H9 (cell line): ENCODE data around the gene PROKR1. TPM values are rescaled to one million over a fixed set of nuclear protein-coding genes. Genes with fewer than 3 reads are reported as not detected.

Experiments
- DNase-seq: peaks from one replicate; pipeline ENCODE4 v3.0.0-alpha.2; 2017
- H2AFZ ChIP-seq: one replicate; pipeline ENCODE4 v1.6.1; 2013; ENCODE audit warnings: mild to moderate bottlenecking, low read length, control low read depth, moderate library complexity
- H2AK5ac ChIP-seq: 2 replicates; pipeline ENCODE4 v1.6.1; 2013; ENCODE audit warnings: low read length, control low read depth, mixed read lengths; ENCODE audit not compliant: insufficient read length
- H2BK120ac ChIP-seq: one replicate; pipeline ENCODE4 v1.6.1; 2013; ENCODE audit warnings: low read depth, mild to moderate bottlenecking, low read length, control low read depth, inconsistent platforms; ENCODE audit not compliant: poor library complexity, severe bottlenecking
- H2BK12ac ChIP-seq: 2 replicates; pipeline ENCODE4 v1.6.1; 2013; ENCODE audit warnings: low read length, control low read depth, mixed read lengths, low read depth; ENCODE audit not compliant: insufficient read length
- H2BK15ac ChIP-seq: 2 replicates; pipeline ENCODE4 v1.6.1; 2013; ENCODE audit warnings: low read depth, low read length, control low read depth
- H2BK20ac ChIP-seq: one replicate; pipeline ENCODE4 v1.6.1; 2013; ENCODE audit warnings: low read depth, mild to moderate bottlenecking, low read length, control low read depth, inconsistent platforms; ENCODE audit not compliant: poor library complexity, severe bottlenecking
- H2BK5ac ChIP-seq: 2 replicates; pipeline ENCODE4 v1.6.1; 2013; ENCODE audit warnings: low read length, control low read depth, mixed read lengths; ENCODE audit not compliant: insufficient read length
- H3K14ac ChIP-seq: 2 replicates; pipeline ENCODE4 v1.6.1; 2013; ENCODE audit warnings: low read length, control low read depth; ENCODE audit not compliant: insufficient read depth
- H3K18ac ChIP-seq: 2 replicates; pipeline ENCODE4 v1.6.1; 2013; ENCODE audit warnings: low read depth, mild to moderate bottlenecking, mixed read lengths, low read length, control low read depth; ENCODE audit not compliant: insufficient read length
- H3K23ac ChIP-seq: 2 replicates; pipeline ENCODE4 v1.6.1; 2013; ENCODE audit warnings: low read length, control low read depth, mixed read lengths, low read depth; ENCODE audit not compliant: insufficient read length
- H3K23me2 ChIP-seq: 2 replicates; pipeline ENCODE4 v1.6.1; 2013; ENCODE audit warnings: low read depth, mild to moderate bottlenecking, mixed read lengths, low read length, control low read depth; ENCODE audit not compliant: insufficient read length, poor library complexity, severe bottlenecking
- H3K27ac ChIP-seq: 2 replicates; pipeline ENCODE4 v1.5.1; 2013; ENCODE audit warnings: low read length, control low read depth, mixed read lengths, low read depth; ENCODE audit not compliant: insufficient read length
- H3K27me3 ChIP-seq: 2 replicates; pipeline ENCODE4 v1.6.1; 2013; ENCODE audit warnings: low read length, control low read depth, inconsistent platforms; ENCODE audit not compliant: insufficient read depth
- H3K4ac ChIP-seq: 2 replicates; pipeline ENCODE4 v1.6.1; 2013; ENCODE audit warnings: low read depth, mild to moderate bottlenecking, control low read depth, inconsistent platforms, low read length, moderate library complexity
- H3K4me1 ChIP-seq: 2 replicates; pipeline ENCODE4 v1.6.1; 2013; ENCODE audit warnings: low read length, control low read depth, inconsistent platforms; ENCODE audit not compliant: insufficient read depth
- H3K4me2 ChIP-seq: 2 replicates; pipeline ENCODE4 v1.6.1; 2013; ENCODE audit warnings: low read length, control low read depth, mixed read lengths; ENCODE audit not compliant: insufficient read length, insufficient read depth
- H3K56ac ChIP-seq: 2 replicates; pipeline ENCODE4 v1.6.1; 2013; ENCODE audit warnings: low read depth, mild to moderate bottlenecking, mixed read lengths, low read length, control low read depth; ENCODE audit not compliant: insufficient read length
- H3K79me1 ChIP-seq: 2 replicates; pipeline ENCODE4 v1.6.1; 2013; ENCODE audit warnings: low read depth, mild to moderate bottlenecking, moderate library complexity, low read length, control low read depth, inconsistent platforms; ENCODE audit not compliant: insufficient read depth, poor library complexity, severe bottlenecking
- H3K79me2 ChIP-seq: 2 replicates; pipeline ENCODE4 v1.6.1; 2013; ENCODE audit warnings: low read length, control low read depth, inconsistent platforms; ENCODE audit not compliant: insufficient read depth
- H3K9ac ChIP-seq: 2 replicates; pipeline ENCODE4 v1.6.1; 2013; ENCODE audit warnings: low read length, control low read depth, mixed read lengths; ENCODE audit not compliant: insufficient read length; ENCODE audit errors: extremely low read depth
- H3K9me3 ChIP-seq: one replicate; pipeline ENCODE4 v1.6.1; 2013; ENCODE audit warnings: low read depth, low read length, inconsistent platforms; ENCODE audit not compliant: control insufficient read depth
- H3T11ph ChIP-seq: one replicate; pipeline ENCODE4 v1.6.1; 2013; ENCODE audit warnings: mild to moderate bottlenecking, low read length, control low read depth, inconsistent platforms
- H4K20me1 ChIP-seq: one replicate; pipeline ENCODE4 v1.6.1; 2013; ENCODE audit not compliant: control insufficient read depth, insufficient read length, insufficient read depth
- H4K5ac ChIP-seq: 2 replicates; pipeline ENCODE4 v1.6.1; 2013; ENCODE audit warnings: low read depth, mild to moderate bottlenecking, mixed read lengths, low read length, control low read depth; ENCODE audit not compliant: insufficient read length
- H4K8ac ChIP-seq: replicated peaks from 2 replicates; pipeline ENCODE4 v1.6.1; 2013; ENCODE audit warnings: low read length, control low read depth, mixed read lengths, low read depth; ENCODE audit not compliant: insufficient read length
- H4K91ac ChIP-seq: 2 replicates; pipeline ENCODE4 v1.6.1; 2013; ENCODE audit warnings: low read depth, mild to moderate bottlenecking, moderate library complexity, mixed read lengths, low read length, control low read depth; ENCODE audit not compliant: insufficient read length
- H3K27ac Mint-ChIP-seq, 3 experiments: 2 replicates in 2 of 3; 3 replicates in 1 of 3; pipeline ENCODE4 v1.8.0; 2020 to 2021; ENCODE audit warnings: mixed read lengths in 3 of 3, mild to moderate bottlenecking in 1 of 3, moderate library complexity in 1 of 3
- H3K27me3 Mint-ChIP-seq: 2 replicates; pipeline ENCODE4 v1.8.0; 2021; ENCODE audit warnings: low read depth, mild to moderate bottlenecking, moderate library complexity, mixed read lengths
- H3K36me3 Mint-ChIP-seq, 3 experiments: 2 replicates in 2 of 3; 3 replicates in 1 of 3; pipeline ENCODE4 v1.8.0; 2020 to 2021; ENCODE audit warnings: low read depth in 3 of 3, mixed read lengths in 3 of 3; ENCODE audit not compliant: insufficient read depth in 1 of 3
- H3K4me1 Mint-ChIP-seq, 2 experiments: 2 replicates each; pipeline ENCODE4 v1.8.0; 2020; ENCODE audit warnings: mixed read lengths in 2 of 2
- H3K4me3 Mint-ChIP-seq, 2 experiments: 2 replicates in 1 of 2; 3 replicates in 1 of 2; pipeline ENCODE4 v1.8.0; 2020 to 2021; ENCODE audit warnings: mild to moderate bottlenecking in 2 of 2, mixed read lengths in 2 of 2, moderate library complexity in 1 of 2
- H3K9me3 Mint-ChIP-seq, 2 experiments: 2 replicates in 1 of 2; 3 replicates in 1 of 2; pipeline ENCODE4 v1.8.0; 2020; ENCODE audit warnings: mild to moderate bottlenecking in 2 of 2, mixed read lengths in 2 of 2, moderate library complexity in 1 of 2
- WGBS: extraction: QIAGEN DNeasy Blood & Tissue Kit; methylation state at CpG from one replicate; pipeline ENCODE4 v1.1.7; 2013; ENCODE audit warnings: missing lambda C conversion rate, low lambda C conversion rate, mixed read lengths; ENCODE audit not compliant: insufficient read length; ENCODE audit errors: extremely low coverage; 5-methylcytosine and 5-hydroxymethylcytosine counted together
- total RNA-seq: library from RNA; stranded (reverse); gene quantifications from 2 replicates; pipeline ENCODE4 v1.2.1, GENCODE V29; 2021
- TF ChIP-seq, protein P1 (sequence below): fragments of 200-600 bp; sonication (generic); conservative IDR thresholded peaks from 3 replicates; pipeline ENCODE4 v1.8.0; 2021; ENCODE audit warnings: antibody characterized with exemption, mild to moderate bottlenecking

The PROKR1 gene
- total RNA-seq, 1 experiment from 2014 or later, result 1.5 TPM

DNA sequence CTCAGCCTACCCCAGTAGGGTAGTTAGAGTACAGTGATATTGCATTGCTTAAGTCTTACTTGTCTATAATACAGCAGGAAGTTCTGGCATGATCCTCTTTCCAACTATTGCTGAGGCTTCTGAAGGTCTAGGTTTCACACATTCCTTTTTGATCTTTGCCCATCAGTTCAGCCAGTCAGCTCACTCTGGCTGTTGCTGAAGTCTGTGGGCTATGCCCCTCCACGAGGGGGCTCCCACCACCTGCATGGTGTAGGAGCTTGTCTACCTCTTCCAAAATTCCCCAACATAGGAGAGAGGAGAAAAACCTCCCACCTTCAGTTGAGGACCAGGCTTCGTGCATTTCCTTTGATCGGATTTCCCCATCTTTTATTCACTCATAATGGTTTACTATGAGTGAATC is 26.3 kb downstream of the PROKR1 start:
- Histone ChIP-seq H3K27me3 (no peaks in the 10 kb centered on the region), H3K4me1 (no peaks in the 10 kb centered on the region), H4K8ac (no peak overlapping the region), H2BK12ac (no peak overlapping the region), H3K23me2 (no peaks in the 10 kb centered on the region), H2BK5ac (no peak overlapping the region), H3K56ac (no peak overlapping the region), H2AK5ac (no peak overlapping the region), H3K79me2 (no peaks in the 10 kb centered on the region), H4K5ac (no peak overlapping the region), H4K20me1 (no peaks in the 10 kb centered on the region), H3K27ac (no peak overlapping the region), H2BK120ac (no peak overlapping the region), H3K9me3 (no peaks in the 10 kb centered on the region), H3K9ac (no peak overlapping the region), H2BK15ac (no peak overlapping the region), H3K4ac (no peak overlapping the region), H2BK20ac (no peak overlapping the region), H3T11ph (no peak overlapping the region), H3K4me2 (no peak overlapping the region), H4K91ac (no peak overlapping the region), H3K18ac (no peak overlapping the region), H3K23ac (no peak overlapping the region), H2AFZ (no peak overlapping the region), H3K14ac (no peak overlapping the region), H3K79me1 (no peaks in the 10 kb centered on the region)
- no CpG with 5 or more reads among the region's 3 CpGs for WGBS
- TF ChIP-seq, protein P1, sequence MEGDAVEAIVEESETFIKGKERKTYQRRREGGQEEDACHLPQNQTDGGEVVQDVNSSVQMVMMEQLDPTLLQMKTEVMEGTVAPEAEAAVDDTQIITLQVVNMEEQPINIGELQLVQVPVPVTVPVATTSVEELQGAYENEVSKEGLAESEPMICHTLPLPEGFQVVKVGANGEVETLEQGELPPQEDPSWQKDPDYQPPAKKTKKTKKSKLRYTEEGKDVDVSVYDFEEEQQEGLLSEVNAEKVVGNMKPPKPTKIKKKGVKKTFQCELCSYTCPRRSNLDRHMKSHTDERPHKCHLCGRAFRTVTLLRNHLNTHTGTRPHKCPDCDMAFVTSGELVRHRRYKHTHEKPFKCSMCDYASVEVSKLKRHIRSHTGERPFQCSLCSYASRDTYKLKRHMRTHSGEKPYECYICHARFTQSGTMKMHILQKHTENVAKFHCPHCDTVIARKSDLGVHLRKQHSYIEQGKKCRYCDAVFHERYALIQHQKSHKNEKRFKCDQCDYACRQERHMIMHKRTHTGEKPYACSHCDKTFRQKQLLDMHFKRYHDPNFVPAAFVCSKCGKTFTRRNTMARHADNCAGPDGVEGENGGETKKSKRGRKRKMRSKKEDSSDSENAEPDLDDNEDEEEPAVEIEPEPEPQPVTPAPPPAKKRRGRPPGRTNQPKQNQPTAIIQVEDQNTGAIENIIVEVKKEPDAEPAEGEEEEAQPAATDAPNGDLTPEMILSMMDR, result no peak
- Mint-ChIP-seq H3K36me3 (peaks cover 0 to 7% (median 3%) of the 10 kb centered on the region in 3 experiments; a peak in 4 of 7 replicates), H3K4me1 (peaks cover 15 to 17% of the 10 kb centered on the region in 2 experiments), H3K4me3 (no peak overlapping the region), H3K27me3 (peaks cover 3% of the 10 kb centered on the region; the same call in 1 of the 2 replicates), H3K27ac (no peak overlapping the region), H3K9me3 (peaks cover 3 to 6% of the 10 kb centered on the region in 2 experiments; a peak in 4 of 5 replicates)
- DNase-seq, result no peak
